Heart left ventricle (tissue), 16 donors: Measurements from ENCODE around the gene CDC7. TPM values are rescaled to one million over a fixed set of nuclear protein-coding genes. Genes with fewer than 3 reads are reported as not detected.
A peak's percentile ranks its signal among the peaks of the same experiment; 100 is the strongest.

Experiments used
- ATAC-seq, 4 donors: fragments of 200-7000 bp; cut with Tn5 transposase; one replicate each; pipeline ENCODE4 v1.9.1; 2020 to 2022; ENCODE audit warnings: moderate library complexity in 4 of 4, mild to moderate bottlenecking in 3 of 4, moderate number of reproducible peaks in 1 of 4
- DNase-seq, 5 donors: peaks; one replicate each; pipeline ENCODE4 v3.0.0-alpha.2; 2020
- H3K27ac ChIP-seq, 12 donors: fragments of 200-600 bp; sonication (generic) in 4 of 12; one replicate each; pipeline versions ENCODE4 v1.5.0 to v1.8.0; 2016 to 2022; ENCODE audit warnings: mild to moderate bottlenecking in 2 of 12
- H3K27me3 ChIP-seq, 9 donors: fragments of 200-600 bp; sonication (generic) in 2 of 9; one replicate each; pipeline versions ENCODE4 v1.5.1 to v1.8.0; 2016 to 2022; ENCODE audit warnings: mild to moderate bottlenecking in 3 of 9
- H3K36me3 ChIP-seq, 9 donors: fragments of 200-600 bp; sonication (generic) in 2 of 9; one replicate each; pipeline versions ENCODE4 v1.5.0 to v1.8.0; 2018 to 2022; ENCODE audit warnings: mild to moderate bottlenecking in 2 of 9
- H3K4me1 ChIP-seq, 12 donors: fragments of 200-600 bp; sonication (generic) in 4 of 12; one replicate each; pipeline versions ENCODE4 v1.5.0 to v1.8.0; 2016 to 2022; ENCODE audit warnings: mild to moderate bottlenecking in 3 of 12
- H3K4me3 ChIP-seq, 12 donors: fragments of 200-600 bp; sonication (generic) in 4 of 12; one replicate each; pipeline versions ENCODE4 v1.5.0 to v1.8.0; 2017 to 2022; ENCODE audit warnings: mild to moderate bottlenecking in 9 of 12, moderate library complexity in 4 of 12
- H3K9me3 ChIP-seq, 12 donors: fragments of 200-600 bp; sonication (generic) in 4 of 12; one replicate each; pipeline versions ENCODE4 v1.5.0 to v1.8.0; 2016 to 2022; ENCODE audit warnings: mild to moderate bottlenecking in 1 of 12
- CTCF ChIP-seq, 12 donors: fragments of 200-600 bp; sonication (generic) in 4 of 12; IDR thresholded peaks; one replicate each; pipeline versions ENCODE4 v1.5.0 to v1.8.0; 2018 to 2022; ENCODE audit warnings: antibody characterized with exemption in 12 of 12, mild to moderate bottlenecking in 5 of 12
- POLR2A ChIP-seq, 2 donors: fragments of 450-650 bp; IDR thresholded peaks; one replicate each; pipeline ENCODE4 v1.6.1; 2017; ENCODE audit warnings: antibody characterized with exemption in 2 of 2, mild to moderate bottlenecking in 2 of 2, moderate library complexity in 2 of 2
- WGBS, 4 donors: extraction: QIAGEN DNeasy Blood & Tissue Kit in 2 of 4; methylation state at CpG; one replicate each; pipeline versions ENCODE4 v1.1.5 to v1.1.7; 2013 to 2018; 5-methylcytosine and 5-hydroxymethylcytosine counted together
- intact Hi-C, 10 donors: fragments of 100-400 bp; cut with DNase I; formaldehyde crosslinking; loops; one replicate each; pipeline versions ENCODE4 v1.11.1 to v1.14.2; 2022
- polyA plus RNA-seq, 2 donors: library from polyadenylated mRNA; stranded (reverse); fragments of 200-250 nt; gene quantifications; one replicate each; pipeline ENCODE4 v1.2.3, GENCODE V29; 2013
- total RNA-seq, 9 donors: library from RNA; depleted of rRNA in 2 of 9; stranded (reverse); fragments of >200 nt in 2 of 9; fragmentation: NEBNext Ultra II Directional in 3 of 9; extraction: Animal tissue kit (Norgen Biotek cat#: 25700) in 3 of 9; gene quantifications; one replicate each; pipeline versions ENCODE4 v1.1.0 to v1.2.4, GENCODE V29; 2016 to 2023
- donor health status: ischemic (EF 13 %, LVEDD 7.1; RV severe dilation, severe dysfunction).
- donor health status: healthy with polysubstance abuse.
- donor health status: DM: no; HTN: yes; CAD: no.
- donor health status: DM: no; HTN: no; CAD: no.
- donor health status: ischemic (EF 25% LVEDD 6.9; RV normal size, moderate dysfunction).
- donor health status: ischemic (EF 25% LVEDD 5.7; RV mildly dilated, moderate dysfunction).
- donor health status: healthy.
- donor health status: DM: yes; HTN: yes; CAD: no.
- donor health status: ischemic (EF 35%, LVEDD 5.7; RV mildly dilated, moderate dysfunction).
- donor health status: nonischemic (EF 11% LVEDD 7.7; RV severe dilation, severe dysfunction).
- donor health status: DM: yes; HTN: yes; CAD: no.
- donor health status: PGD.
- donor health status: ischemic (EF 29% LVEDD 5.4; RV normal size, mild dysfunction).
- donor health status: nonischemic (EF 23%, LVEDD 6.1; RV moderate dilation, normal function).

CDC7 gene
- total and polyA plus RNA-seq, 11 donors = 0.30 to 6.3 (median 0.97) TPM

DNA sequence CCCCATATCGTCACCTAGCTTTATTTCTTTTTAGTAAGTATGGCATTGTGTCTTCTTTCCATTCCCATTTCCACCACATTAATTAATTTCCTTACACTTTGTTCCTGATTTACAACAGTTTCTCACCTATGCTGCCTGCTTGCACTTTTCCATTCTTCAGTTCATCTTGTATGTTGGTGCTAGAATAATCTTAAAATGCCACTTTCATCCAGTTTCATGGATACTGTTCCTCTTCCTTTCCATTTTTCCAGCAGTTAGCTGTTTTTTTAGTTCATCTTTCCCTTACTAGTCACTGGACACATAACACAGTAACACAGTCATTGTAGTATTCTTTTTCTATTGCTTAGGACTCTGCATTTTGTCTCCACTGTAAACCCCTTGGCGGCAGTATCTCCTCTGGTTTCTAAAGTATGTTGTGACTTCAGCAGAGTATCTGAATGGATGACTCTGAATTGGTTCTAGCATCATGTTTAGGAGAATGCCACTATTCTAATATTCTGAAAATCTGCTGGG lies 2.1 kb downstream of the CDC7 start:
- intact Hi-C loops = loop anchor here in 7 of 10 donors (5.0 to 10.0 kb wide), 6 partner anchors 98 to 792 kb away; partner anchors contain the start of genes GLMN (in 3 of the 7), HFM1 (in 3 of the 7), RPAP2 (in 3 of the 7) and ZNF644 (in 1 of the 7)
- no peak for DNase-seq
- H3K27ac ChIP-seq = no peak overlapping the region
- no peak for ATAC-seq
- peaks cover 0 to 35% (median 13%) of the 10 kb centered on the region in 12 donors for H3K4me1 ChIP-seq
- WGBS, 4 donors = 65 to 76% (median 74%) methylated on average over 2 of the region's 2 CpGs
- TF ChIP-seq POLR2A (IDR thresholded peaks at IDR 0.05) (no peak), CTCF (IDR thresholded peaks at IDR 0.05) (no peak)
- H3K27me3 ChIP-seq = no peaks in the 10 kb centered on the region
- no peaks in the 10 kb centered on the region for H3K9me3 ChIP-seq
- H3K36me3 ChIP-seq = no peaks in the 10 kb centered on the region
- H3K4me3 ChIP-seq = peak overlapping the region in 1 of 12 donors; percentile 77

- Histone ChIP-seq H3K4me3 (no peak overlapping the region), H3K9me3 (no peaks in the 10 kb centered on the region), H3K27ac (no peak overlapping the region), H3K27me3 (no peaks in the 10 kb centered on the region), H3K36me3 (peaks cover 0 to 2% (median 0%) of the 10 kb centered on the region in 9 donors), H3K4me1 (peaks cover 0 to 35% (median 13%) of the 10 kb centered on the region in 12 donors)
- TF ChIP-seq CTCF (IDR thresholded peaks at IDR 0.05) (no peak), POLR2A (IDR thresholded peaks at IDR 0.05) (no peak)
- intact Hi-C loops = loop anchor here in 7 of 10 donors (5.0 to 10.0 kb wide), 6 partner anchors 99 to 791 kb away; partner anchors contain the start of genes GLMN (in 3 of the 7), HFM1 (in 3 of the 7), RPAP2 (in 3 of the 7) and ZNF644 (in 1 of the 7)
- DNase-seq (no peak), ATAC-seq (no peak)
Observed at GRCh38 chr1:91503332-91503900, 2.8 kb downstream of the CDC7 start.

- Histone ChIP-seq H3K4me1 (peaks cover 0 to 35% (median 13%) of the 10 kb centered on the region in 12 donors), H3K27ac (no peak overlapping the region), H3K27me3 (no peaks in the 10 kb centered on the region), H3K4me3 (no peak overlapping the region), H3K9me3 (no peaks in the 10 kb centered on the region), H3K36me3 (peaks cover 0 to 8% (median 0%) of the 10 kb centered on the region in 9 donors)
- DNase-seq = no peak
- WGBS, 4 donors = 88 to 96% (median 96%) methylated on average over 1 of the region's 1 CpG
- intact Hi-C loops = loop anchor here in 7 of 10 donors (5.0 to 10.0 kb wide), 6 partner anchors 99 to 791 kb away; partner anchors contain the start of genes GLMN (in 3 of the 7), HFM1 (in 3 of the 7), RPAP2 (in 3 of the 7) and ZNF644 (in 1 of the 7)
- TF ChIP-seq CTCF (IDR thresholded peaks at IDR 0.05) (no peak), POLR2A (IDR thresholded peaks at IDR 0.05) (no peak)
- no peak for ATAC-seq
Observed at GRCh38 chr1:91503975-91504530, 3.4 kb downstream of the CDC7 start.

- Histone ChIP-seq H3K4me3 (no peak overlapping the region), H3K9me3 (no peaks in the 10 kb centered on the region), H3K4me1 (peaks cover 0 to 30% (median 11%) of the 10 kb centered on the region in 12 donors), H3K36me3 (peaks cover 0 to 18% (median 0%) of the 10 kb centered on the region in 9 donors), H3K27me3 (no peaks in the 10 kb centered on the region), H3K27ac (no peak overlapping the region)
- 62 to 73% (median 67%) methylated on average over 3 of the region's 3 CpGs for WGBS, 4 donors
- ATAC-seq (no peak), DNase-seq (no peak)
- TF ChIP-seq POLR2A (IDR thresholded peaks at IDR 0.05) (no peak), CTCF (IDR thresholded peaks at IDR 0.05) (no peak)
- intact Hi-C loops = loop anchor here in 7 of 10 donors (5.0 to 10.0 kb wide), 4 partner anchors 100 to 790 kb away; partner anchors contain the start of genes GLMN (in 3 of the 7), RPAP2 (in 3 of the 7) and HFM1 (in 2 of the 7)
Observed at GRCh38 chr1:91505086-91505485, 4.4 kb downstream of the CDC7 start.
